Measurements from ENCODE around the gene AFG3L2.

AFG3L2 gene

DNA sequence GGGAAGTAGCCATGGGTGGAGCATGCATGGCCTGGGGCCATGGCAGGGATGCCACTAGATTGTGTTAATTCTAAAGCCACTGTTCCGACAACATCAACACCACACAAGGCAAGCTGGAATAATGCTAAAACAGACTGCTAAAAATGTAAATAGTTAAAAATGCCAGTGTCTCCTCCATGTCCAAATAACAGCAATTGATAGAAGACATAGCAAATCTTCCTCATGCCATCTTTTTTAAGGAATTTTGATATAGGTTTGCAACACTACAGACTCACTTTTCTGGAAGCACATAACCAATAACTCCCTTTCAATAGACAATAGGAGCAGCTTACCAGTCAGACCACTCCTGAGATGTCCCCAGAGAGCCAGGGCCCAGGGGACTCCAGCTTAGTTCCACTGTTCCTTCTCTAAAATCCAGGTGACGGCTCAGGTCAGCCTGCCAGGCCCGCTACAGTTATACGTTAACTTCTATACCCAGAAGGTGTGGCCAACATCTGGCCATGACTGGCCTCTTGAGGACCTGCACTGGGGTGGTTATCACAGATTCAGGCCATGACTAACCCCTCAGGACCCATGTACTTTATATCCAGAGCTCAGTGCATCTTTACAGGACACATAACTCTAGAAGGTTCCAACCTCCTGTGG, 48.7 kb downstream of the AFG3L2 start:
- peaks cover 45 to 58% of the 10 kb centered on the region in 2 donors for H3K36me3 ChIP-seq (ENCODE audit: control insufficient read depth in 2 of 2, insufficient read depth in 2 of 2, low read length in 2 of 2)
- no peaks in the 10 kb centered on the region for H3K4me1 ChIP-seq (ENCODE audit: control insufficient read depth in 2 of 2, insufficient read depth in 2 of 2, low read length in 2 of 2)
- no peaks in the 10 kb centered on the region for H3K9me3 ChIP-seq (ENCODE audit: control insufficient read depth in 2 of 2, low read length in 2 of 2)
- no peak overlapping the region for H3K4me3 ChIP-seq (ENCODE audit: low read length in 2 of 2)
- H3K9ac ChIP-seq (ENCODE audit: low read depth in 1 of 2, low read length in 2 of 2), result no peak overlapping the region
- H3K27ac ChIP-seq (ENCODE audit: low read depth in 2 of 2, low read length in 2 of 2), result no peak overlapping the region
- H3K27me3 ChIP-seq (ENCODE audit: control insufficient read depth in 2 of 2, insufficient read depth in 2 of 2, low read length in 2 of 2), result no peaks in the 10 kb centered on the region

DNA sequence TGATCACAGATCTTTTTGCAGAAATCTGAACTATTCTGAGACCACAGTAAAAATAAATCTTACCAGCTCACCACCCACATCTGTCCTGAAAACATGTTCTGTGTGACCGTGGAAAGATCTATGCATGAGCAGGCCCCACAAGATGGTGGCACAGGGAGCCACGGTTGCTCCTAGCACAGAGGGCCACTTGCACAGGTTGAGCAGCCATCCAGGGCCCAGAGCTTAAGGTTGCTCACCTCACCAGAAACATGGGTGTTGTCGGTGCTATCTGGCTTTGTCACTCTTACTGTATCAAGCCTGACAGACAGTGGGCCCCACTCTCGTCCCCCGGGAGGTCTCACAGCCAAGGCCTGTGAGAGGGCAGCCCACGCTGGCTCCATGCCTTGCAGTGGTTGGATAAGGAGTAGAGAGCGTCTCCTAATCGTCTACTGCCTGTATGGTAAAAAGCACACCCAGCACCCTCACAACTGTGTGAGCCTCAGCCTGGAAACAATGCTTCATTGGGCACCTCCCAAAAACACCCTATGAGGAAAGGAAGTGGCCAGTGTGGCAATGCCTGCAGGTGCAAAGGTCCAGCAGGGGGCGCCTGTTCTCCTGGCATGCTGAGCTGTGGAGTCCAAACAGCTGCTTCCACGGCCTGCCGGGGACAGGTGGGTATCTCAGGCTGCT, 49.4 kb downstream of the AFG3L2 start:
- H3K27me3 ChIP-seq (ENCODE audit: control insufficient read depth in 2 of 2, insufficient read depth in 2 of 2, low read length in 2 of 2), result no peaks in the 10 kb centered on the region
- H3K9me3 ChIP-seq (ENCODE audit: control insufficient read depth in 2 of 2, low read length in 2 of 2), result no peaks in the 10 kb centered on the region
- H3K27ac ChIP-seq (ENCODE audit: low read depth in 2 of 2, low read length in 2 of 2), result no peak overlapping the region
- peaks cover 45 to 58% of the 10 kb centered on the region in 2 donors for H3K36me3 ChIP-seq (ENCODE audit: control insufficient read depth in 2 of 2, insufficient read depth in 2 of 2, low read length in 2 of 2)
- no peaks in the 10 kb centered on the region for H3K4me1 ChIP-seq (ENCODE audit: control insufficient read depth in 2 of 2, insufficient read depth in 2 of 2, low read length in 2 of 2)
- H3K9ac ChIP-seq (ENCODE audit: low read depth in 1 of 2, low read length in 2 of 2), result no peak overlapping the region
- no peak overlapping the region for H3K4me3 ChIP-seq (ENCODE audit: low read length in 2 of 2)

DNA sequence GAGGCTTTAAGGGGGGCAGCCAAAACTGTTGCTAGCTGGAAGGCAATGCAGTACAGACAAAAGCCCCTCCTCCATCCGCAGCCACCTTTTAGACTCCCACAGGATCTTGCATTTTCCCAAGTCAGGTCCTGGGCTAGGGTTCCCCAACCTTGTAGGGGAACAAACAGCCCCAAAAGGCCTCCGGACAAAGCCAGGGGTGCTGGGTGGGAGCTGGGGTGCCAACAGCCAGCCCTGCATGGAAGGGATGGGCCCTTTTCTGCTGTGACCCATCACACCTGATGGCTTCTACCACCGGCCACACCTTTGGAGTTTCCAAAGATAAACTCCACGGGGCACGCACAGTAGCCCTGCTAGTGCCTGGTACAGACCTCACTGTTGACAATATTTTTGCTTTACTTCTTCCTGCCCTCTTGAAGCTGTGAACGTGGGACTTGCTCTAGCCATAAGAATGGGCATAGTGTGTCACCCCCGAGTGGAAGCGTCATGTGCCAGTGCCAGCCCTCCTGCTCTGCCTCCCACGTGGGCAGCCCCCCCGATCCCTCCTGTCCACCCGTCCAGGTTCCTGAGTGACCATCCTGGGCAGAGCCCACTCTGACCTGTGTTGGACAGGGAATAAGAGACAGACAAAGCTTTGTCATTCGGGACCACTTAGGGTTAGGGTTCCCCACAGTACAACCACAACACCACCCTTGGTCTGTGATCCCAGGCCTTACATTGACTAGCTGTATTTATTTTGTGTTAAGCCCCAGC, 50.1 kb downstream of the AFG3L2 start:
- Histone ChIP-seq H3K36me3 (ENCODE audit: control insufficient read depth in 2 of 2, insufficient read depth in 2 of 2, low read length in 2 of 2) (peaks cover 45 to 58% of the 10 kb centered on the region in 2 donors), H3K27ac (ENCODE audit: low read depth in 2 of 2, low read length in 2 of 2) (no peak overlapping the region), H3K27me3 (ENCODE audit: control insufficient read depth in 2 of 2, insufficient read depth in 2 of 2, low read length in 2 of 2) (no peaks in the 10 kb centered on the region), H3K9me3 (ENCODE audit: control insufficient read depth in 2 of 2, low read length in 2 of 2) (no peaks in the 10 kb centered on the region), H3K4me3 (ENCODE audit: low read length in 2 of 2) (no peak overlapping the region), H3K4me1 (ENCODE audit: control insufficient read depth in 2 of 2, insufficient read depth in 2 of 2, low read length in 2 of 2) (no peaks in the 10 kb centered on the region), H3K9ac (ENCODE audit: low read depth in 1 of 2, low read length in 2 of 2) (no peak overlapping the region)

DNA sequence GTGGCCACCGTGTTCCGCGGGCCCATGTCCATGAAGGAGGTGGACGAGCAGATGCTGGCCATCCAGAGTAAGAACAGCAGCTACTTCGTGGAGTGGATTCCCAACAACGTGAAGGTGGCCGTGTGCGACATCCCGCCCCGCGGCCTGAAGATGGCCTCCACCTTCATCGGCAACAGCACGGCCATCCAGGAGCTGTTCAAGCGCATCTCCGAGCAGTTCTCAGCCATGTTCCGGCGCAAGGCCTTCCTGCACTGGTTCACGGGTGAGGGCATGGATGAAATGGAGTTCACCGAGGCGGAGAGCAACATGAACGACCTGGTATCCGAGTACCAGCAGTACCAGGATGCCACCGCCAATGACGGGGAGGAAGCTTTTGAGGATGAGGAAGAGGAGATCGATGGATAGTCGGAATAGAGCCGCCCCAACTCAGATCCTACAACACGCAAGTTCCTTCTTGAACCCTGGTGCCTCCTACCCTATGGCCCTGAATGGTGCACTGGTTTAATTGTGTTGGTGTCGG, 51.2 kb downstream of the AFG3L2 start:
- Histone ChIP-seq H3K36me3 (ENCODE audit: control insufficient read depth in 2 of 2, insufficient read depth in 2 of 2, low read length in 2 of 2) (peaks cover 49 to 60% of the 10 kb centered on the region in 2 donors), H3K27ac (ENCODE audit: low read depth in 2 of 2, low read length in 2 of 2) (no peak overlapping the region), H3K4me1 (ENCODE audit: control insufficient read depth in 2 of 2, insufficient read depth in 2 of 2, low read length in 2 of 2) (no peaks in the 10 kb centered on the region), H3K4me3 (ENCODE audit: low read length in 2 of 2) (no peak overlapping the region), H3K9ac (ENCODE audit: low read depth in 1 of 2, low read length in 2 of 2) (no peak overlapping the region), H3K27me3 (ENCODE audit: control insufficient read depth in 2 of 2, insufficient read depth in 2 of 2, low read length in 2 of 2) (no peaks in the 10 kb centered on the region), H3K9me3 (ENCODE audit: control insufficient read depth in 2 of 2, low read length in 2 of 2) (no peaks in the 10 kb centered on the region)

DNA sequence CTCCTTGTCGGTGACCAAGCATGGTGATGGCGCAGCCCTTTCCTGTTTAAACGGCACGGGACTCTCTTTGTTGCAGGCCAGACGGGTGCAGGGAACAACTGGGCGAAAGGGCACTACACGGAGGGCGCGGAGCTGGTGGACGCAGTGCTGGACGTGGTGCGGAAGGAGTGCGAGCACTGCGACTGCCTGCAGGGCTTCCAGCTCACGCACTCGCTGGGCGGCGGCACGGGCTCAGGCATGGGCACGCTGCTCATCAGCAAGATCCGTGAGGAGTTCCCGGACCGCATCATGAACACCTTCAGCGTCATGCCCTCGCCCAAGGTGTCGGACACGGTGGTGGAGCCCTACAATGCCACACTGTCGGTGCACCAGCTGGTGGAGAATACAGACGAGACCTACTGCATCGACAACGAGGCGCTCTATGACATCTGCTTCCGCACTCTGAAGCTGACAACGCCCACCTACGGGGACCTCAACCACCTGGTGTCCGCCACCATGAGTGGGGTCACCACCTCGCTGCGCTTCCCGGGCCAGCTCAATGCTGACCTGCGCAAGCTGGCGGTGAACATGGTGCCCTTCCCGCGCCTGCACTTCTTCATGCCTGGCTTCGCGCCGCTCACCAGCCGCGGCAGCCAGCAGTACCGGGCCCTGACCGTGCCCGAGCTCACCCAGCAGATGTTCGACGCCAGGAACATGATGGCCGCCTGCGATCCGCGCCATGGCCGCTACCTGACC, 51.9 kb downstream of the AFG3L2 start:
- Histone ChIP-seq H3K9ac (ENCODE audit: low read depth in 1 of 2, low read length in 2 of 2) (no peak overlapping the region), H3K27me3 (ENCODE audit: control insufficient read depth in 2 of 2, insufficient read depth in 2 of 2, low read length in 2 of 2) (no peaks in the 10 kb centered on the region), H3K4me3 (ENCODE audit: low read length in 2 of 2) (no peak overlapping the region), H3K9me3 (ENCODE audit: control insufficient read depth in 2 of 2, low read length in 2 of 2) (no peaks in the 10 kb centered on the region), H3K4me1 (ENCODE audit: control insufficient read depth in 2 of 2, insufficient read depth in 2 of 2, low read length in 2 of 2) (no peaks in the 10 kb centered on the region), H3K27ac (ENCODE audit: low read depth in 2 of 2, low read length in 2 of 2) (no peak overlapping the region), H3K36me3 (ENCODE audit: control insufficient read depth in 2 of 2, insufficient read depth in 2 of 2, low read length in 2 of 2) (peaks cover 47 to 63% of the 10 kb centered on the region in 2 donors)

DNA sequence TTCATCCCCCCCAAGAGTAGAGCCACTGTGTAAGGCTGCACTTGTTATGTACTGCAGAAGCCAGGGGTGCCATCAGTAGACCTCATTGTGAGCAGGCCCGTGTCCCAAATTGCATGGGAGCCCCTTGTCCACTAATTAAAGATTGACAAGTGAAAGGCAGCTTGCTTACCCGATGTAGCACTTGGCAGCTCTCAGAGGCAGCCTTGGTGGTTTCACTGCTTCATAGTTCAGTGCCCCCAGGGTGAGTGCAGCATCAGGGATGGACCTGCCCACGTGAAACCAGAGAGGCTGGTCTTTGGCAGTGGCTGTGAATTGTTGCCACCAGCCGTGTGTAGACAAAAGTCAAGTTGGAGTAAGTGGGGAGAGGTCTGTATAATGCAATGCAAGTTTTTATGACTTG, 55.7 kb downstream of the AFG3L2 start:
- Histone ChIP-seq H3K36me3 (ENCODE audit: control insufficient read depth in 2 of 2, insufficient read depth in 2 of 2, low read length in 2 of 2) (peaks cover 23 to 27% of the 10 kb centered on the region in 2 donors), H3K27ac (ENCODE audit: low read depth in 2 of 2, low read length in 2 of 2) (no peak overlapping the region), H3K27me3 (ENCODE audit: control insufficient read depth in 2 of 2, insufficient read depth in 2 of 2, low read length in 2 of 2) (no peaks in the 10 kb centered on the region), H3K9me3 (ENCODE audit: control insufficient read depth in 2 of 2, low read length in 2 of 2) (no peaks in the 10 kb centered on the region), H3K9ac (ENCODE audit: low read depth in 1 of 2, low read length in 2 of 2) (no peak overlapping the region), H3K4me3 (ENCODE audit: low read length in 2 of 2) (no peak overlapping the region), H3K4me1 (ENCODE audit: control insufficient read depth in 2 of 2, insufficient read depth in 2 of 2, low read length in 2 of 2) (peaks cover 0 to 6% of the 10 kb centered on the region in 2 donors)

DNA sequence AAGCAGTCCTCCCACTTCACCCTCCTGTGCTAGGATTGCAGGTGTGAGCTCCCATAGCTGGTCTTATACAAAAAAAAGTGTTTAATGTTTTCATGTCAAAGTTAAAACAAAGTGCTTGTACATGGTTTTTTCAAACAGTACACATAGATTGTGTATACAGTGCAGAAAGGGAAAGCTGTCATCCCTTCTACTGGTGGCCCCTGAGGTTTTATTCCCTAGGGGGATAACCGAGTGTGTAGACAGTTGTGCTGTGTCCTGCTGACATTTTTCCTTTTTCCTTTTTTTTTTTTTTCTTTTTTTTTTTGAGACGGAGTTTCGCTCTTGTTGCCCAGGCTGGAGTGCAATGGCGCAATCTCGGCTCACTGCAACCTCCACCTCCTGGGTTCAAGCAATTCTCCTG, 58.2 kb downstream of the AFG3L2 start:
- Histone ChIP-seq H3K9ac (ENCODE audit: low read depth in 1 of 2, low read length in 2 of 2) (no peak overlapping the region), H3K4me3 (ENCODE audit: low read length in 2 of 2) (no peak overlapping the region), H3K27me3 (ENCODE audit: control insufficient read depth in 2 of 2, insufficient read depth in 2 of 2, low read length in 2 of 2) (no peaks in the 10 kb centered on the region), H3K27ac (ENCODE audit: low read depth in 2 of 2, low read length in 2 of 2) (no peak overlapping the region), H3K9me3 (ENCODE audit: control insufficient read depth in 2 of 2, low read length in 2 of 2) (no peaks in the 10 kb centered on the region), H3K4me1 (ENCODE audit: control insufficient read depth in 2 of 2, insufficient read depth in 2 of 2, low read length in 2 of 2) (peaks cover 3 to 7% of the 10 kb centered on the region in 2 donors), H3K36me3 (ENCODE audit: control insufficient read depth in 2 of 2, insufficient read depth in 2 of 2, low read length in 2 of 2) (peaks cover 5 to 10% of the 10 kb centered on the region in 2 donors)

DNA sequence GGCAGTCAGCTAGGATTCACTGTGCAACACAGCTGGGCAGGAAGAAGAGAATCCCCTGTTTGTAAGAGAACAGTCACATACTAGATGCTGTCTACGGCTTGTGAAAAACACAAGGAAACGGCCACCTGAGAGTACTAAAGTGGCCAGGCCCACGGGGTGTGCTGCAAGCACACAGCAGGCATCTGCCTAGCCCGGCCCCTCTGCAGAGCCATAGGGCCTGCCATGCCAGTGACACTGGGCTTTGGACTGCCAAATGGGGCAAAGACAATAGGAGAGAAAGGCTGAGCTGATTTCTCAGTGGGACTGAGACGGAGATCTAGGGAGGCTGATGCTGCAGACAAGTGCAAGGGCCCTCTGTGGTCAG, 58.7 kb downstream of the AFG3L2 start:
- peaks cover 3 to 7% of the 10 kb centered on the region in 2 donors for H3K4me1 ChIP-seq (ENCODE audit: control insufficient read depth in 2 of 2, insufficient read depth in 2 of 2, low read length in 2 of 2)
- peaks cover 5 to 10% of the 10 kb centered on the region in 2 donors for H3K36me3 ChIP-seq (ENCODE audit: control insufficient read depth in 2 of 2, insufficient read depth in 2 of 2, low read length in 2 of 2)
- H3K9ac ChIP-seq (ENCODE audit: low read depth in 1 of 2, low read length in 2 of 2), result no peak overlapping the region
- H3K27me3 ChIP-seq (ENCODE audit: control insufficient read depth in 2 of 2, insufficient read depth in 2 of 2, low read length in 2 of 2), result no peaks in the 10 kb centered on the region
- H3K9me3 ChIP-seq (ENCODE audit: control insufficient read depth in 2 of 2, low read length in 2 of 2), result no peaks in the 10 kb centered on the region
- H3K4me3 ChIP-seq (ENCODE audit: low read length in 2 of 2), result no peak overlapping the region
- peak overlapping the region in 1 of 2 donors; percentile 4 for H3K27ac ChIP-seq (ENCODE audit: low read depth in 2 of 2, low read length in 2 of 2)

DNA sequence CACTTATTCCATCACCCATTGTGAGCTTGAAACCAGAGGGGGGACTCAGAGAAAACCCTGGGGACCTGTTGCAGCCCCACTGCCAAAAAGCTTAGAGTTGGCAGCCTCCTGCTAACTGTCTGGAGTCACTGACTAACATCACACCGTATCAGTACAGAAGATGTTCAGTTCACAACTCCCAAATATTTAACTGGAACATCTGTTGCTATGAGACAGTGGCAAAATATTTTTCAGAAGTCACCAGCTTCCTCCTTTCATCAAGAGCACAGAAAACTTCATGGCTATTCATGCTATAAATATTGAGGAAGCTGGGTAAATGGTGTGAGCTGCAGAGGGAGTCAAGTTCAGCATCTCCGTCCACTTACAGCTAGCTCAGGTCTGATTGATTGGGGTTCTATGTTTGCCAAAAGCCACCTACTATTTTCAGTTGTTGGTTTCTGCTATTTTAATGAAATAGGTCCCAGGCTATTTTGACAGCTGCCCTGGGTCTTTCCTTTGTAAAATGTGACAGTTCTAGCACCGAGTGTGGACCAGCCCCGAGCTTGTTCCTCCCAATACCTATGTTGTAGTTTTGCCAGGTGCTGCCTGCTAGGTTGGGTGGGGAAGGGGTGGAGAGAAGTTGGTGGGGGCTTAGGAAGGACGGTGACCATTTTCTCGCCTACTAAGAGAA, 59.2 kb downstream of the AFG3L2 start:
- no peak overlapping the region for H3K4me3 ChIP-seq (ENCODE audit: low read length in 2 of 2)
- no peaks in the 10 kb centered on the region for H3K9me3 ChIP-seq (ENCODE audit: control insufficient read depth in 2 of 2, low read length in 2 of 2)
- peak overlapping the region; percentile 4 to 48 for H3K27ac ChIP-seq (ENCODE audit: low read depth in 2 of 2, low read length in 2 of 2)
- peaks cover 5 to 10% of the 10 kb centered on the region in 2 donors for H3K36me3 ChIP-seq (ENCODE audit: control insufficient read depth in 2 of 2, insufficient read depth in 2 of 2, low read length in 2 of 2)
- no peak overlapping the region for H3K9ac ChIP-seq (ENCODE audit: low read depth in 1 of 2, low read length in 2 of 2)
- H3K27me3 ChIP-seq (ENCODE audit: control insufficient read depth in 2 of 2, insufficient read depth in 2 of 2, low read length in 2 of 2), result no peaks in the 10 kb centered on the region
- peaks cover 3 to 7% of the 10 kb centered on the region in 2 donors for H3K4me1 ChIP-seq (ENCODE audit: control insufficient read depth in 2 of 2, insufficient read depth in 2 of 2, low read length in 2 of 2)
